ENCODE results near the gene EHBP1. TPM values are rescaled to one million over a fixed set of nuclear protein-coding genes. Genes with fewer than 3 reads are reported as not detected.
A peak's percentile ranks its signal among the peaks of the same experiment; 100 is the strongest.

EHBP1 gene
- polyA plus RNA-seq, 3 donors, result 4.2 to 6.1 (median 6.0) TPM

- H3K4me2 ChIP-seq (replicated peaks; ENCODE audit: extremely low read depth, low read length, poor library complexity, severe bottlenecking), result peak overlapping the region; percentile 44
- peak overlapping the region in 1 of 7 donors; percentile 58 for H3K27ac Mint-ChIP-seq
- H3K79me2 ChIP-seq (ENCODE audit: insufficient read depth, low read length), result no peaks in the 10 kb centered on the region
- peak overlapping the region in 1 of 3 experiments; percentile 55 for H3K4me3 ChIP-seq (replicated peaks in 1 of 3; ENCODE audit: low read depth in 2 of 3, low read length in 3 of 3)
- H3K9me3 Mint-ChIP-seq, result peaks cover 0 to 37% (median 28%) of the 10 kb centered on the region in 7 donors
- intact Hi-C loops (cut with micrococcal nuclease), result no loop called here
- peaks cover 47% of the 10 kb centered on the region for H3K4me1 Mint-ChIP-seq
- H3K4me3 Mint-ChIP-seq, result peak overlapping the region; percentile 32 to 89
- H3K36me3 Mint-ChIP-seq, result peaks cover 16 to 31% of the 10 kb centered on the region in 2 donors
- H3K27me3 Mint-ChIP-seq (ENCODE audit: low read depth in 3 of 3), result peaks cover 86 to 91% (median 91%) of the 10 kb centered on the region in 3 donors
- peaks cover 50 to 52% of the 10 kb centered on the region in 2 donors for H3K4me1 ChIP-seq (ENCODE audit: control insufficient read depth in 1 of 2, insufficient read depth in 2 of 2, low read length in 2 of 2)
- peaks cover 8 to 43% of the 10 kb centered on the region in 2 donors for H3K9me3 ChIP-seq (replicated peaks in 1 of 2; ENCODE audit: control insufficient read depth in 1 of 2, insufficient read depth in 1 of 2, low read length in 2 of 2)
- TF ChIP-seq CTCF (IDR thresholded peaks at IDR 0.05), result no peak
- no peaks in the 10 kb centered on the region for H4K20me1 ChIP-seq (ENCODE audit: insufficient read depth, low read length)
- no peak overlapping the region for H2AFZ ChIP-seq (ENCODE audit: insufficient read depth, low read depth, low read length, poor library complexity, severe bottlenecking)
- H3K36me3 ChIP-seq (replicated peaks in 1 of 2; ENCODE audit: control insufficient read depth in 1 of 2, insufficient read depth in 2 of 2, low read length in 2 of 2), result no peaks in the 10 kb centered on the region
- 0% methylated on average over 5 of the region's 39 CpGs for WGBS (ENCODE audit: insufficient coverage)
- H3K9ac ChIP-seq (ENCODE audit: insufficient read depth, low read length, poor library complexity, severe bottlenecking), result no peak overlapping the region
- peaks cover 88 to 98% of the 10 kb centered on the region in 2 donors for H3K27me3 ChIP-seq (ENCODE audit: control insufficient read depth in 2 of 2, insufficient read depth in 2 of 2, low read length in 2 of 2)
- peak; percentile 26 to 51 (median 45) for DNase-seq
- H3K27ac ChIP-seq (ENCODE audit: low read depth in 1 of 2, low read length in 2 of 2), result no peak overlapping the region
Observed at GRCh38 chr2:63059793-63060471, 354.4 kb downstream of the EHBP1 start.

DNA sequence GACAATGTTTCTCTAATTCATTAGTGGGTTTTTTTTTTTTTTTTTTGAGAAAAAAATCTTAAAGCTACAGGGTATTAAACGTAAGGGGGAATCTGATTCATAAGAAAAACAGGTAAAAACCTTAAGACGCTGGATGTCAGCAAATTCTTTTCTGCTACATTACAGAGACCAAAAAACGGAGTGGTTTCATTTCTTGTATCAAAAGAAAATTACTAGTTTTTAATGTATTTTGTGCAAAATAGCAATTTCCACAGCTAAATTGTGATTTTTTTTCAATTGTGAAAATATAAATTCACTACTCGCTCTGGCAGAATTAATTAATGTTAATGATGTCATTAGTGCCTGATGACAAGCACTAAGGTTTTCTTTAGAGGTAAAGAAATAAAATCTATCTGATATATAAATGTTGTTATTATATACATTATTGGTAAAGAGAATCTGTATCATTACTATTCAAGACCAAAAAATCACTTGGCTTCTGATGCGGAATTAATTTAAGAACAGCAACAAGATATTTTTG, 355.0 kb downstream of the EHBP1 start:
- no peak for TF ChIP-seq CTCF (IDR thresholded peaks at IDR 0.05)
- H3K36me3 Mint-ChIP-seq, result peaks cover 13 to 30% of the 10 kb centered on the region in 2 donors
- no peaks in the 10 kb centered on the region for H3K36me3 ChIP-seq (replicated peaks in 1 of 2; ENCODE audit: control insufficient read depth in 1 of 2, insufficient read depth in 2 of 2, low read length in 2 of 2)
- no peak overlapping the region for H3K27ac ChIP-seq (ENCODE audit: low read depth in 1 of 2, low read length in 2 of 2)
- H3K4me1 Mint-ChIP-seq, result peaks cover 41% of the 10 kb centered on the region
- H4K20me1 ChIP-seq (ENCODE audit: insufficient read depth, low read length), result no peaks in the 10 kb centered on the region
- H3K27me3 Mint-ChIP-seq (ENCODE audit: low read depth in 3 of 3), result peaks cover 82 to 90% (median 89%) of the 10 kb centered on the region in 3 donors
- H3K4me2 ChIP-seq (replicated peaks; ENCODE audit: extremely low read depth, low read length, poor library complexity, severe bottlenecking), result no peak overlapping the region
- intact Hi-C loops (cut with micrococcal nuclease), result no loop called here
- no peaks in the 10 kb centered on the region for H3K79me2 ChIP-seq (ENCODE audit: insufficient read depth, low read length)
- H3K9me3 Mint-ChIP-seq, result peaks cover 0 to 37% (median 25%) of the 10 kb centered on the region in 7 donors
- no CpG with 5 or more reads among the region's 5 CpGs for WGBS (ENCODE audit: insufficient coverage)
- no peak overlapping the region for H2AFZ ChIP-seq (ENCODE audit: insufficient read depth, low read depth, low read length, poor library complexity, severe bottlenecking)
- H3K27me3 ChIP-seq (ENCODE audit: control insufficient read depth in 2 of 2, insufficient read depth in 2 of 2, low read length in 2 of 2), result peaks cover 86 to 98% of the 10 kb centered on the region in 2 donors
- H3K9ac ChIP-seq (ENCODE audit: insufficient read depth, low read length, poor library complexity, severe bottlenecking), result no peak overlapping the region
- H3K9me3 ChIP-seq (replicated peaks in 1 of 2; ENCODE audit: control insufficient read depth in 1 of 2, insufficient read depth in 1 of 2, low read length in 2 of 2), result peaks cover 6 to 39% of the 10 kb centered on the region in 2 donors
- H3K4me3 Mint-ChIP-seq, result peak overlapping the region in 1 of 2 donors; percentile 89
- no peak overlapping the region for H3K27ac Mint-ChIP-seq
- H3K4me1 ChIP-seq (ENCODE audit: control insufficient read depth in 1 of 2, insufficient read depth in 2 of 2, low read length in 2 of 2), result peaks cover 44 to 46% of the 10 kb centered on the region in 2 donors
- no peak overlapping the region for H3K4me3 ChIP-seq (replicated peaks in 1 of 3; ENCODE audit: low read depth in 2 of 3, low read length in 3 of 3)
- no peak for DNase-seq

Measured in CD14-positive monocyte (primary cell).